ENCODE measurements around the gene CTAG2. TPM values are rescaled to one million over a fixed set of nuclear protein-coding genes. Genes with fewer than 3 reads are reported as not detected.
A peak's percentile ranks its signal among the peaks of the same experiment; 100 is the strongest.
"Not testable (repeated sequence)": the region's sequence is repeated elsewhere in the genome, so short reads cannot be mapped to it uniquely, and the experiment has no call there.

CTAG2 gene
- total RNA-seq, 4 donors from 2014 or later = not detected

- WGBS, 2 donors = 40% methylated on average over 3 of the region's 11 CpGs; no CpG with 5 or more reads in 1 of the 2 donors
- H3K4me3 ChIP-seq (ENCODE audit: low read depth, poor library complexity, severe bottlenecking); intact Hi-C loops (cut with DNase I; ENCODE audit: low total_unique reads): not testable (repeated sequence)
- peak in 1 of 2 donors; percentile 32 for DNase-seq (ENCODE audit: low spot score in 2 of 2)
Measured at GRCh38 chrX:154620767-154621414, 32.5 kb downstream of the CTAG2 start.

GRCh38 chrX:154619182-154619581, 34.2 kb downstream of the CTAG2 start, which contains the start of gene CTAG1B:
CTAG1B (minus strand) TSS chrX:154619282; CDS start chrX:154619218, 64 bp downstream.
- intact Hi-C loops (cut with DNase I; ENCODE audit: low total_unique reads); H3K4me3 ChIP-seq (ENCODE audit: low read depth, poor library complexity, severe bottlenecking); DNase-seq (ENCODE audit: low spot score in 2 of 2): not testable (repeated sequence)
- no CpG with 5 or more reads among the region's 28 CpGs for WGBS, 2 donors

GRCh38 chrX:154613586-154613985, 39.8 kb downstream of the CTAG2 start:
- WGBS, 2 donors = 0 to 21% methylated on average over 5 to 8 of the region's 12 CpGs
- intact Hi-C loops (cut with DNase I; ENCODE audit: low total_unique reads); H3K4me3 ChIP-seq (ENCODE audit: low read depth, poor library complexity, severe bottlenecking): not testable (repeated sequence)
- DNase-seq (ENCODE audit: low spot score in 2 of 2) = peak in 1 of 2 donors; percentile 46

- intact Hi-C loops (cut with DNase I; ENCODE audit: low total_unique reads); H3K4me3 ChIP-seq (ENCODE audit: low read depth, poor library complexity, severe bottlenecking): not testable (repeated sequence)
- WGBS, 2 donors = 87 to 93% methylated on average over 12 of the region's 12 CpGs
- peak in 1 of 2 donors; percentile 45 for DNase-seq (ENCODE audit: low spot score in 2 of 2)
Measured at GRCh38 chrX:154611146-154611545, 42.2 kb downstream of the CTAG2 start.

DNA sequence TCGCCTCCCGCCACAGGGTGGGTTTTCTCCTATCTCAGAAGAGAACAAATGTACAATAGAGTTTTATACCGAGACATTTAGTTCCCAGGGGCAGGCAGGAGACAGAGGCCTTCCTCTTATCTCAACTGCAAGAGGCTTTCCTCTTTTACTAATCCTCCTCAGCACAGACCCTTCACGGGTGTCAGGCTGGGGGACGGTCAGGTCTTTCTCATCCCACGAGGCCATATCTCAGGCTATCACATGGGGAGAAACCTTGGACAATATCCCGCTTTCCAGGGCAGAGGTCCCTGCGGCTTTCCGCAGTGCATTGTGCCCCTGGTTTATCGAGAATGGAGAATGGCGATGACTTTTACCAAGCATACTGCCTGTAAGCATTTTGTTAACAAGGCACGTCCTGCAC, 44.6 kb downstream of the CTAG2 start:
- DNase-seq (ENCODE audit: low spot score in 2 of 2) = peak in 1 of 2 donors; percentile 25
- WGBS, 2 donors = 86 to 87% methylated on average over 12 of the region's 12 CpGs
- H3K4me3 ChIP-seq (ENCODE audit: low read depth, poor library complexity, severe bottlenecking); intact Hi-C loops (cut with DNase I; ENCODE audit: low total_unique reads): not testable (repeated sequence)

- DNase-seq (ENCODE audit: low spot score in 2 of 2) = peak in 1 of 2 donors; percentile 17
- intact Hi-C loops (cut with DNase I; ENCODE audit: low total_unique reads); H3K4me3 ChIP-seq (ENCODE audit: low read depth, poor library complexity, severe bottlenecking): not testable (repeated sequence)
- WGBS, 2 donors = 70 to 87% methylated on average over 11 of the region's 11 CpGs
Measured at GRCh38 chrX:154607976-154608375, 45.4 kb downstream of the CTAG2 start.

GRCh38 chrX:154607370-154607769, 46.0 kb downstream of the CTAG2 start:
- peak in 1 of 2 donors; percentile 61 for DNase-seq (ENCODE audit: low spot score in 2 of 2)
- TF ChIP-seq, protein P1, sequence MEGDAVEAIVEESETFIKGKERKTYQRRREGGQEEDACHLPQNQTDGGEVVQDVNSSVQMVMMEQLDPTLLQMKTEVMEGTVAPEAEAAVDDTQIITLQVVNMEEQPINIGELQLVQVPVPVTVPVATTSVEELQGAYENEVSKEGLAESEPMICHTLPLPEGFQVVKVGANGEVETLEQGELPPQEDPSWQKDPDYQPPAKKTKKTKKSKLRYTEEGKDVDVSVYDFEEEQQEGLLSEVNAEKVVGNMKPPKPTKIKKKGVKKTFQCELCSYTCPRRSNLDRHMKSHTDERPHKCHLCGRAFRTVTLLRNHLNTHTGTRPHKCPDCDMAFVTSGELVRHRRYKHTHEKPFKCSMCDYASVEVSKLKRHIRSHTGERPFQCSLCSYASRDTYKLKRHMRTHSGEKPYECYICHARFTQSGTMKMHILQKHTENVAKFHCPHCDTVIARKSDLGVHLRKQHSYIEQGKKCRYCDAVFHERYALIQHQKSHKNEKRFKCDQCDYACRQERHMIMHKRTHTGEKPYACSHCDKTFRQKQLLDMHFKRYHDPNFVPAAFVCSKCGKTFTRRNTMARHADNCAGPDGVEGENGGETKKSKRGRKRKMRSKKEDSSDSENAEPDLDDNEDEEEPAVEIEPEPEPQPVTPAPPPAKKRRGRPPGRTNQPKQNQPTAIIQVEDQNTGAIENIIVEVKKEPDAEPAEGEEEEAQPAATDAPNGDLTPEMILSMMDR (IDR thresholded peaks at IDR 0.05) = no peak
- no peak for TF ChIP-seq POLR2A (IDR thresholded peaks at IDR 0.05)
- H3K4me3 ChIP-seq (ENCODE audit: low read depth, poor library complexity, severe bottlenecking) = no peak overlapping the region
- intact Hi-C loops (cut with DNase I; ENCODE audit: low total_unique reads) = no loop called here
- 69 to 72% methylated on average over 6 of the region's 6 CpGs for WGBS, 2 donors

DNA sequence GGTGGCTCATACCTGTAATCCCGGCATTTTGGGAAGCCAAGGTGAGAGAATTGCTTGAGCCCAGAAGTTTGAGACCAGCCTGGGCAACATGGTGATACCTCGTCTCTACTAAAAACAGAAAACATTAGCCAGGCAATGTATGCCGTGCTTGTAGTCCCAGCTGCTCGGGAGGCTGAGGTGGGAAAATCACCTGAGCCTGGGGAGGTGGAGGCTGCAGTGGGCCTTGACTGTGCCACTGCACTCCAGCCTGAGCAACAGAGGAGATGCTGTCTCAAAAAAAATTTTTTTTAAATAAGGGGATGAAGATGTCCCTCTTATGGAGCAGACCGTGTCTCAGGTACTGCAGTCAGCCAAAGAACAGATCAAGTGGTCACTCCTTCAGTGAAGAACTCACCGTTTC, 47.8 kb downstream of the CTAG2 start:
- H3K4me3 ChIP-seq (ENCODE audit: low read depth, poor library complexity, severe bottlenecking) = no peak overlapping the region
- WGBS, 2 donors = 84 to 95% methylated on average over 6 of the region's 6 CpGs
- no peak for TF ChIP-seq POLR2A (IDR thresholded peaks at IDR 0.05)
- TF ChIP-seq, protein P1 (IDR thresholded peaks at IDR 0.05) = no peak
- peak in 1 of 2 donors; percentile 71 for DNase-seq (ENCODE audit: low spot score in 2 of 2)
- intact Hi-C loops (cut with DNase I; ENCODE audit: low total_unique reads) = no loop called here
